ENCODE results near the gene SEC14L5.

The SEC14L5 gene

DNA sequence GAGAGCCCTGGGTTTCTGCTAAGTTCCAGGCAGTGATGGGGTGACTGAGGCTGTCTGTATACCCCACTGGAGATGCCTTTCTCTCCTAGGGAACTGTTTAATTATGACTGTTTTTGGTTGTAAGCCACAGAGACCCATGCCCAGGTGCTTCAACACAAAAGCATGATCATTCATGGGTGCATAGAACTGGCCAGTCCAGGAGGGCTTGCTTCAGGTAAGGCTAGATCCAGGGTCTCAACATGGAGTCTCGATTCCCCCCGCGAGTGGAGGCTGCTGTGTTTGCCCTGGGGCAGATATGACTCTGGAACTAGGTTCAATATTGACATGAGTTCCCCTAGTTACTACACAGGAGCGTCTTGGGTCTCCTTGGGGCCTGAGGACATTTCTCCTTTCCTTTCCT, 57.8 kb downstream of the SEC14L5 start:
- DNase-seq (ENCODE audit: low spot score) = no peak

DNA sequence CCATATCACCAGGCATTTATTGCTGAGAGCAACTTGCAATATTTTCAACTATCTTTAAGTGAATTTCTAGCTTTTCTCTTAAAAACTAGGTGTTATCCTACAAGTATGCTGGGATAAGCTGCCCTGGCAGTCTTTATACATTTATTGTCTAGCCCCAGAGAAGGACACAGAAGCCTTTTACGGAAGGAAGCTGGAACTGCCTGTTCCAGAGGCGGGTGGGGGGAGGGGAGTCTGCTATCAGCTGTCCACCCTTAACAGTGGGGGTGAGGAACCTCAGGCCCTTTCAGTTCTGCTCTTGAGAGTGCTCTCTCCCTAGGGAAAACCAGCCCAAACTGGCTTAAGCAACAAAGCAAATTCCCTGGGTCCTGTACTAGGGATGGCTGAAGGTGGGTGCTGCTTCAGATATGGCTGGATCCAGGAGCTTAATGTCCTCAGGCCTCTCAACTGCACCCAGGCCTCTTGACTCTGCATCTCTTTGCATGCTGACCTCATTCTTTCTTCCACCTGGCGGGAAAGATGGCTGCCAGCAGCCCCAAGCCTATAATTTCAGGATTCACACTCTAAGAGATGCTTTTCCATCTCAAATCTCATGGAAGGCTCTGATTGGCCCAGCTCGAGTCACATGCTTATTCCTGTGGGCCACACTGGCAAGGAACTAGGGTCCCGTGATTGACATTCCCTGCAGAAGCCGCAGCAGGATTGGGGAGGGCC, 59.0 kb downstream of the SEC14L5 start:
- no peak for DNase-seq (ENCODE audit: low spot score)

DNA sequence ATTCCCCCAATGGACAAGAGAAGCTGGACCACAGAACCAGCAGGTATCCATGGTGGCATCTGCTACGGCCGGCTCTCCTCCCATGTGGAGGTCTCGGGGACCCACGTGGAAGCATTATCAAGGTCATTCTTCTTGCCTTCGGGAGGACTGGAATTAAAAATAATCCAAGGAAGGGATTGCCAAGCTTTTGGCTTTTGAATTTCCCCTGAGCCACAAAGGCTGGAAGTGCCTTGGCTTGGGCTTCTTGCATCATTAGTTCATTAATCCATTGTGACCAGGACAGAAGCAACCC, 59.5 kb downstream of the SEC14L5 start:
- DNase-seq (ENCODE audit: low spot score) = no peak

DNA sequence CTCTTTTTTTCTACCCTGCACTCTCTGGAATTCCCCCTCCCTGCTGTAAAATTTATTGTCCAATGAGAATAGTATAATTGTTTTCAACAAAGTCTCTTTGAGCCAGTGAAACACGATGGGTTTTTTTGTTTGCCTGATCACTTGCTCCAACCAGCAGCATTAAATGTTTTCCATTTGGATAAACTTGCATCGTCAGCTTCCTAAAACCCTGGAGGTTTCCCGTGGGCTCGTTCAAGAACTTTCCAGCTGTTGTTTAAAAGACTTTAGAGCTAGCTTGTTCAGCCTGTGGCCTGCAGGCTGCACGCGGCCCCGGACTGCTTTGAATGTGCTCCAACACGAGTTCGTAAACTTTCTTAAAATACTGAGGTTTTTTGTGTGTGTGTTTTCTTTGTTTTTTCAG, 60.7 kb downstream of the SEC14L5 start:
- no peak for DNase-seq (ENCODE audit: low spot score)

DNA sequence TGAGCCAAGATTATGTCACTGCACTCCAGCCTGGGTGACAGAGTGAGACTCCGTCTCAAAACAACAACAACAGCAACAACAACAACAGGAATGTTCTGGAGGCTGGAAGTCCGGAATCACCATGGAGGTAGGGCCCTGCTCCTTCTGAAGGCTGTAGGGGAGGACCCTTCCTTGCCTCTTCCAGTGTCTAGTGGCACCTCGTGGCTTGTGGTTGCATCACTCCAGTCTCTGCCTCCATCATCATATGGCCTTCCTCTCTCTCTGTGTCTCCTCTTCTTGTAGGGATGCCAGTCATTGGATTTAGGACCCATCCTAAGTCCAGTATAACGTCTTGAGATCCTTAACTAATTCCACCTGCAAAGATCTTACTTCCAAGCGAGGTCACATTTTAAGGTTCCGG, 61.6 kb downstream of the SEC14L5 start:
- DNase-seq (ENCODE audit: low spot score) = no peak

DNA sequence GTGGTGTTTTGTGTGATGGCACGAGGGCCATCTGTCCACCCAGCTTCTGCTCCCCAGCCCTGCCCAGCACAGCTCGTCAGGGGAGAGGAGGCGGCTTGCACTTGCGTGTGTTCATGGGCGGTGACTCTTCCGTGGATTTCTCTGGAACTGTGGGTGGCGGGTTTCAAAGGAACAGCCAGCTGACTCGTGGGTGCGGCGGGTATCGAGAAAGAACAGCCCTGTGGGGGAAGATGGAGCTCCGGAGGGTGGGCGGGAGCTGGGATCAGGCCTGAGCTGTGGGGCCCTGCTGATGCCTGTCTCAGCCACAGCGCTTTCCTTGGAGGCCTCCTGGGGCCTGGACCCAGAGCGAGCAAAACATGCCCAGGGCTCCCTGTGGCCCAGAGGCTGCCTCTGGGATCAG, 62.4 kb downstream of the SEC14L5 start:
- DNase-seq (ENCODE audit: low spot score) = no peak

DNA sequence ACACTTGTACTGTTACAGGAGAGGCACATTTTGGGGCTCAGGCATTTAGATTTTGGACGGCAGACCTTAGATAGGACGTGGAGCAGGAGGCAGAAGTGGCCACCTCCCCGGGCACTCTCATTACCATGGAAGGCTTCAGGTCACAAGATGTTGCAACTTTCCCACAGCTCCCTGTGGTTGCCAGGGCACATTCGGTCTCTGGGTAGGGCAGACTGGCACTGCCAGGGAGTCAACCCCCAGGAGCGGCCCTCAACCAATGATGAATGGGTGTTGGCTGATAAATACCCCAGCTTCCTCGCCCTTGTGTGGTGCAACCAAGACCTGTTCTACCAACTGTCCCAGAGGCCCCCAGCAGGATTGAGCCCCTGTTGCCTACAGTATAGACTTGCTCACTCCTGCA, 64.4 kb downstream of the SEC14L5 start:
- no peak for DNase-seq (ENCODE audit: low spot score)

DNA sequence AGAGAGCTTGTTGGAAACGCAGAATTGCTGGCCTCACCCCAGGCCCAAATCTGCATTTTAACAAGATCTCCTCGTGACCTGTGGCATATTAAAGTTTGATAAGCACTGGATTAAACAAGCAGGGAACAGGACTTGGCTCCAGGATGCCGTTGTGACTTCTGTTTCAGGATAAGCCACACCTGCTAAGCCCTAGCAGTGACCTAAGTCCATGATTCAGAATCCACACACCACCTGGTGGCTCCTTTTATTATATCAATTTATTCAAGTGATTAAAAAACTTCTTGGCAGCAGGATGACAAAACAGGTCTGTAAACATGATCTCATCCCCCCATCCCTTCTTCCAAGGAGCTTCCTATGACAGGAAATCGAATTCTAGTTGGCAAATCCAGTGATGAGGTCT, 66.5 kb downstream of the SEC14L5 start:
- no peak for DNase-seq (ENCODE audit: low spot score)

DNA sequence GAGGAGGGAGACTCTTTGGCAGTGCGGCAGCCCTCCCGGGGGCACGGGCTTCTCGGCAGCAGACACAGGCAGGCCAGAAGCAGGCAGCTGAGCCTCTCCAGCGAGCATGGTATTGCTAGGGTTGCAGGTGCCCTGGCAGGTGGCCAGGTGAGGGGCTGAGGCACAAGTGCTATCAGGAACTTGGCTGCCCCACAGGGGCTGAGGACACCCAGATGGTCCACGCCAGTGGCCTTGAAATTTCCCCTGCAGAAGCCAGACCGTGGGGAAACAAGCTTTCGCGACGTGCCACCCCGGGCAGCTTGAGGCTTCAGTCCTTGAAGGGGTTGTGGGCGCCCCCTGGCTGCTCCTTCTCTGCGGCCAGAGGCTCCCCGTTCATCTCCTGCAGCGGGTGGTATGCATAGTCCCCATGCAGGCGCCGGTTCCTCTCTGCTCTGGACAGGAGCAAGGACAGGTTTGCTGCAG, 67.1 kb downstream of the SEC14L5 start:
- peak; percentile 69 for DNase-seq (ENCODE audit: low spot score)

DNA sequence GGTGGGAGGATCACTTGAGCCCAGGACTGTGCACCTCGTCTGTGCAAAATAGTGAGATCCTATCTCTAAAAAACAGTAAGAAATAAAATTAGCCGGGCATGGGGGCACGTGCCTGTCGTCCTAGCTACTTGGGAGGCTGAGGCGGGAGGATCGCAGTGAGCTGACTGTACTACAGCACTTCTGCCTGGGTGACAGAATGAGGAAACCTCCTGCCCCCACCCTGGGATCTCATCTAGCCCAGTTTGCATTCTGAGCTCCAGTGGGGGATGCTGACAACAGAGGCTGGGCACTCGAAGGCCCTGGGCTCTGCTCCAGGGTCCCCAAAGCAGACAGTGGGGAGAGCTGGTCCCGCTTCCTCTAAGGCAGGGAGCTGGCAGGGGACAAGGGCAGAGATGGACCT, 68.5 kb downstream of the SEC14L5 start:
- DNase-seq (ENCODE audit: low spot score) = no peak

DNA sequence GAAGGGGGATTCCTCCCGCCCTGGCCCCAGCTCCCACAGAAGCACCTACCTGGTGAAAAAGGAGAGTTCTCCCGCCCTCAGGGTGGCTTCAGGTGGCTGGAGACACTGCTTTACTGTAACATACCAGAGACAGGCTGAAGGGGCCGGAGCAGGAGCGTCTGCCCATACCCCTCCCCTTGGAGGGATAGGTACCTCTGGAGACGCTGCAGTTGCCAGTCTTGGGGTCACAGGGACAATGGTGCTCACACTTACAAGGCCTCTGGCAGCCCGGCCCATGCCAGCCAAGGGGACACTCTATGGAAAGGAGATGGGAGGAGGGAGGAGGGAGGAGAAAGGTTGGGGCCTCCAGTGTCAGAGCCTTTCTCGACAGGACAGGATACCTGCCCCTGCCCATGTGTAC, 69.0 kb downstream of the SEC14L5 start:
- DNase-seq (ENCODE audit: low spot score) = no peak

DNA sequence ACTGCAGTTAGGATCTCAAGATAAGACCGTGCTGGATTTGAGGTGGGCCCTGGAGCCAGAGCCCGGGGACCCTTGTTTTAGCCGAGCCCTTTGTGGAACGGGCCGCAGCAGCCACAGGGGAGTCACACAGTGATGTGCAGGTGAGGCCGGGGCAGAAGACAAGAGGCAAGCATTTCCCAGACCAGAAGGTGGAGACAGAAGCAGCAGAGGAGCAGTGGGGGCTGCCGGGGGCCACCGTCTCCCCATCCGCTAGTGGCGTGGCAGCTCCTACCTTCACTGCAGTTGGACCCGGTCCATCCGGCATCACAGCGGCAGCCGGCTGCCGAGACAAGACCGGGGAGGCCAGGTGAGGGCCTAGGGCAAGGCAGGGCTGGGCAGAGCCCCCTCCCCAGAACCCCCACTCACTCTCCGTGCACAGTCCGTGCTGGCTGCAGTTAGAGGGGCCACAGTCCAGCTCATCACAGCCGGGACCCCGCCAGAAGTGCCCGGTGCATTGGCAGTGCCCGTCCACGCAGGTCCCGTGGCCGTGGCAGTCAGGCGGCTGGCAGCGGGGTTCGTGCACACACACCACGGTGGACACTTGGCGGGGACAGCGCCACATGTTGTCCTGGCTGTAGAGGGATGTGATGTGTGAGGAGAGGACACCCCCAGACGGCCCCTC, 69.6 kb downstream of the SEC14L5 start:
- DNase-seq (ENCODE audit: low spot score) = no peak

DNA sequence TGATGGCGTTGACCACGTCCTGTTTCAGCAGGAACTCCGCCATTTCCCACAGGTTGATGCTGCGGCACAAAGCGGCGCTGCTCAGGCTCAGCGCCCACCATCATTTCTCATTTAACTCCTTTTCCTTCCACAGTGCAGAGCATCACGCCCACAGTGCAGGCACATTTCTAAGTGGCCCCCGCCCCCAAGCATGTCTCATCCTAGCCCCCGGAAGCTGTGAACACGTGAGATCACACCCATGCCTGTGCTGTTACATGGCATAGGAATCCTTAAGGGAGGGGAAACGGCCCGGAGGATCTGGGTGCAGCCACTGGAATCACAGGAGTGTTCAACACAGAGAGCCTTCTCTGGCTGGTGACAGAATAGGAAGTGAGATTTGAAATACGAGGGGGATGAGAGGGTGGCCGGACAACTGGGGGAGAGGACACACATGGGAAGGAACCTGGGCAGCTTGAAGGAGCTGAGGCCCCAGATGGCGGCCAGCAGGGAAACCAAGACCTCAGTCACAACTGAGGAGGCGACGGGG, 70.9 kb downstream of the SEC14L5 start:
- no peak for DNase-seq (ENCODE audit: low spot score)

DNA sequence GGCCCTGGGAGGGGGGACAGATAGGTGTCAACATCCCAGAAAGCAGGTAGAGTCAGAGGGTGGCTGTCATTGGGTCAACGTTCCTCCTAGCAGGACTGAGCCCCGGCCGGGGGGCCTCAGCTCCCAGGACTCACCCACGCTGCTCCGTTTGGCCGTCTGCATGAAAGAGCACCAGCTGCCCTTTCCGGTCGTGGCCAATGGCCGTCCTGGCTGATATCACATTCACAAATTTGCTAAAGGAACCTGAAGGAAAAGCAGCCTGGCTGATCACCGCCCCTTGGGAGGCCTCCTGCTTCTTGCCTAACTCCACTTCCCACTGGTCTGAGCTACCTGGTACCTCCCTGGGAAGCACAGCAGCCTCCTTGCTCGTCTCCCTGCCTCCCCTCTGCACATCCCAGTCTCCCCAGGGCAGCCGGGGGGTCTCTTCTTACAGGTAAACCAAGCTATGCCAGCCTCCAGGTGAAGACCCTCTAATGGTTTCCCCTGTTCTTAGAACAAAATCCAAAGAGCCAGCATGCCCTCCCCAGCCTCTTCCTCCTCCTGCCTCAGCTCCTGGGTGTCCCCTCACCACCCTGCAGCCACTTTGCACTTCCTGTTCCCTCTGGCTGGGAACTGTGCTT, 72.2 kb downstream of the SEC14L5 start:
- DNase-seq (ENCODE audit: low spot score) = no peak

DNA sequence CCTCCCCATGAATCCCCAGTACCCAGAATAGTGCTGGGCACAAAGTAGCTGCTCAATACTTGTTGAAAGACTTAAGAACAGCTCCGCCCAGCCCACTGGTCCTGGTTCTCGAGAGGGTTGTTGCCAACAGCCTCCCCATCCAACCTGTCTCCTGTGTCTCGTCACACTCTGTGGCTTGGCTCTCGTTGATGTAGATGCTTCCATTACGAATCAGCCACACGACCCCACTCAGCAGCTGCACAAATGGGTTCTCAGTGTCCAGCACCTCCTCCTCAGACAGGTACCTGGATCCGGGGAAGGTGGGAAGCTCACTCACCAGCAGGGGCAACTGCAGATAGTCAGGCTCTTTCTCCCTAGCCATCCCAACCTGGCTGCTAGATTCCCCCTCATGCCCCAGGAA, 73.5 kb downstream of the SEC14L5 start:
- DNase-seq (ENCODE audit: low spot score) = no peak

DNA sequence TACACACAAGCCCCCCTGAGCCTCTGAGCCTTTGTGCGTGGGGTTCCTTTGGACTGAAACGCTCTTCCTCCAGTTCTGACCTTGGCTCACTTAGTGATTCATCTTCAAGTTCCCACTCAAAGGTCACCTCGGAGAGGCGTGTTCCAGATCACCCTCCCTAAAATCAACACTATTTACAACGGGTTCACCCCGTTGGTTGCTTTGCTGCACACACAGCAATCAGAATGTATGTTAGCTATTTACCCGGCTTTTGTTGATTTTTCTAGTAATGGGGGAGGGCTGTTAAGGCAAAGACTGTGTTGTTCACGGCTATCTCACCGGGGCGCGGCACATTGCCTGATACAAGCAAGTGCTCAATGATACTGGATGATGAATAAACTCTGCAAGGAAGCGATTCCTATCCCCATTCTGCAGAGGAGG, 74.6 kb downstream of the SEC14L5 start:
- no peak for DNase-seq (ENCODE audit: low spot score)

DNA sequence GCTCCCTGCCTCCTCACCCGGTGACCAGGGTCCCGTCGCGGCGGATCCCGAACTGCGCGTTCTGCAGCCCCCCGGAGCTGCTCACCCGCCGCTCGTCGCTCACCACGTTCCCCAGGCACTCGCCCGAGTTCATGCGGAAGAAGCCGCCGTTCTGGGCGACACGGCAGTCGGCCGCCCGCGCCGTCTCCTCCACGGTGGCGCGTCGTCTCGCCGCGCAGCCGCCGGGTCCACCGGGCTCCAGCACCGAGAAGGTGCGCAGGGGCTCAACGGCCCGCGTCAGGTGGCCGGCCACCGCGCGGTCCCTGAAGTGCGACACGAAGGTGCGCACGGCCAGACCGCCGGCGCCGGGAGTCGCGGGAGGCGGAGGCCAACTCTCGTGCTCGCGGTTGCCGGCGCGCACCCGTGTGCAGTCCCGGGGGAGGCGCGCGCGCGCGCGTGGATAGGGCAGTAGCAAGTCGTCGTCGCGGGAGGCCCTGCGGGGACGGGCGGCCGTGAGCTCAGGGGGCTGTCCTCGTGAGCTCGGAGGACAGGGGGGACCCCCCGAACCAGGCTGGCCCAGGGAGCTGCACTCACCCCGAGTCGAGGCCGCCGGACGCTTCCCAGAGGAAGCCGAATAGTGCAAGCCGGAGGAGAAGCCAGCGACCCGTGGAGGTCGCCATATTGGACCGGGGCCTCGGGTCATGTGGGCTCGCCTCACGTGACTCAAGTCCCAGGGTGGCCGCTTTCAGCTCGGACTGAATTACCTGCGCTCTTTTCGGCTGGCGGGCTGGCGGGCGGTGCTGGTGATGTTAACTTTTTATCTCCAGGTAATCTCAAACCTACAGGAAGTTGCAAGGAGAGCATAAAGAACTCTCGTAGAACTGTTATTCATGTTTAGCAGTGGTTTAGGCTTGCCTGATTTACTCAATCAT, 75.4 kb downstream of the SEC14L5 start, which contains the start of gene NAGPA:
Gene NAGPA, minus strand, starts transcription at position 680 of the 911 bp plus-strand sequence. Its CDS starts 21 bp downstream, at position 659.
- DNase-seq (ENCODE audit: low spot score) = peak; percentile 94

DNA sequence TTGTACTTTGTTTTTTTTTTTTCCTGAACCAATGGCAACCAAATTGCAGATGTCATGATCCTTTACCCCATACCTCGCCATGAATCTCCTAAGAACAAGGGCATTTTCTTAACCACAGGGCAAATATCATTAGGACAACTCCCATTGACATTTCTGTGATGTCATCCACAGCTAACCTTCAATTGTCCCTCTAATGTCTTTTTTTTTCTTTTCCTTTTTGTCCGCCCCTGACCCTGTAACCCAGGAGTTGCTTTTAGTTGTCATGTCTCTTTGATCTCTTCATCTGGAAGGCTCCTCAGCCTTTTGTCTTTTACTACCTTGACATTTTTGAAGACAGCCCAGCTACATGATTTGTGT, 76.0 kb downstream of the SEC14L5 start:
- DNase-seq (ENCODE audit: low spot score) = no peak

DNA sequence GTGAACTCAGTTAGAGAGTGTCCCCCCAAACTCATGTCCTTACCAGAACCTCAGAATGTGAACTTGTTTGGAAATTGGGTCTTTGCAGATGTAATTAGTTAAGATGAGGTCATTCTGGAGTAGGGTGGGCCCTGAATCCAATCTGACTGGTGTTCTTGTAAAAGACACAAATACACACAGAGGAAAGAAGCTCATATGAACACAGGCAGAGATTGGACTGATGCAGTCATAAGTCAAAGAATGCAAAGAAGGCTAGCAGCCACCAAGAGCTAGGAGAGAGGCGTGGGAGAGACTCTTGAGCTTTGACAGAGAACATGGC, 77.7 kb downstream of the SEC14L5 start:
- no peak for DNase-seq (ENCODE audit: low spot score)

DNA sequence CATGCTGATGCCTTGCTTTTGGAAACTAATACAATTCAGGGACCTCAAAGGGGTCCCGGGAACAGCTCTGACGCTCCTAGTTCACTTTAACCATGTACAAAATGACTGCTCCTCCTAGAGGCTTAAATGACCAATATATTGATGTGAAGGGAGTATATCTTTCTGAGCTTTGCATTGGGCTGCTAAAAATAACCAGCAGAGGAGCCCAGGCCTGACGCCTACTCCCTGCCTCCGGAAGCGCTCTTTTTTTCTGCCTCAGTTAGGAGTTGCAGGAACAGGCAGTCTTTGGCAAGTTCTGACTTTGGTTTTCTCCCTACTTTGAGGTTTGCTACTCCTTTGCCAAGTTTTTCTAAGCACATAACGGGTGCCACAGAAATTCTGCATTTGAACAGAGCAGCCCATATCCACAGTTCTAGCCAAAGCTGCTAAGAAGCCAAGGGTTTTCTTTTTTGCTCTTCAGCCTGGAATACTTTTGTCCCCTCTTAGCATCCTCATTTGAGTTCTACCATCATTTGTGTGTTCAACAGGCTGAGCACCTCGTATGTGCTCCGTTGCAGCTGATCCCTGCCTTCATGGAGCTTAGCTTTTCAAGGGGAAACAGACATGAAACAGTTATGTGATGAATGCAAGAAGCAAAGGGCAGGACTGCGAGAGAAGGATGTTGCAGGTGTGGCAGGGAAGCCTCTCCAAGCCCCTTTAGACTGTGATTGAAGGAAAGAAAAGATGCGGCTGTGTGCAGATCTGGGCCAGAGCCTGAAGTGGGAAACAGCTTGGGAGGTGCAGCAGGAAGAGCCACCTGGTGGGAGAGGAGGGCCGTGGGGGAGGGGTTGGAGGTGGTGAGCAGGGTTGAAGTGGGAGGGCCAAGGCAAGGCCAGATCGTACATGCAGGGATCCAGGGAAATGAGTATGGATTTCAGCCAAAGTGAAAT, 78.4 kb downstream of the SEC14L5 start:
- DNase-seq (ENCODE audit: low spot score) = no peak

DNA sequence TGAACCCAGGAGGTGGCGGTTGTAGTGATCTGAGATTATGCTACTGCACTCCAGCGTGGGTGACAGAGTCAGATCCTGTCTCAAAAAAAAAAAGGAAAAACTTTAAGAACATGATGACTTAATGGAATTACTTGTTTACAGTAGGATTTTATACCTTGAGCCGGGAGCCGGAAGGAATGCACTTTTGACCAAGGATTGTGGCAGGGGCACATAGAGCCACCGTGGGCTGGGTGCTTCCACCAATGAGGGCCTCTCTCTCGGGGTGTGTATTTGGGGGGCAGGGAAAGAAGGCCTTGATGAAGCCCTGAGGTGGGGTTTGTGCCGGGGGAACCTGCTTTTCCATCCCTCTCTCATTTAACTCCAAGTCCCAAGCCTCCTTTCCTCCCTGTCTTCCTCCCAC, 82.3 kb downstream of the SEC14L5 start:
- no peak for DNase-seq (ENCODE audit: low spot score)
